Motor neuron (in vitro differentiated cells): ENCODE results near the gene PLAAT4. TPM values are rescaled to one million over a fixed set of nuclear protein-coding genes. Genes with fewer than 3 reads are reported as not detected.

Source experiments
- ATAC-seq, 8 experiments: fragments of 200-7000 bp; cut with Tn5 transposase; replicated peaks in 6 of 8; 2 replicates each; pipeline ENCODE4 v1.8.0; 2021; ENCODE audit warnings: mild to moderate bottlenecking in 8 of 8, moderate library complexity in 8 of 8
- H3K27ac ChIP-seq, 2 donors: fragments of 250-450 bp; sonication (Bioruptor Pico); 2 replicates each; pipeline ENCODE4 v1.9.0; 2021; ENCODE audit warnings: antibody characterized with exemption in 2 of 2, mild to moderate bottlenecking in 2 of 2, moderate library complexity in 1 of 2
- H3K4me1 ChIP-seq, 2 donors: fragments of 250-450 bp; sonication (Bioruptor Pico); replicated peaks in 1 of 2; 2 replicates each; pipeline ENCODE4 v1.6.1; 2021; ENCODE audit warnings: antibody characterized with exemption in 2 of 2, mild to moderate bottlenecking in 2 of 2, moderate library complexity in 1 of 2
- H3K4me3 ChIP-seq, 5 donors: fragments of 250-450 bp; sonication (Bioruptor Pico); 2 replicates each; pipeline ENCODE4 v1.9.0; 2021; ENCODE audit warnings: antibody characterized with exemption in 5 of 5, mild to moderate bottlenecking in 5 of 5, moderate library complexity in 4 of 5
- WGBS, 10 experiments: fragments of 450-650 bp; shearing (Covaris generic); methylation state at CpG; one replicate each; pipeline ENCODE4 v1.0.0; 2022; 5-methylcytosine and 5-hydroxymethylcytosine counted together
- in situ Hi-C, 9 experiments: fragments of 400-800 bp; cut with MboI; loops; one replicate each; pipeline ENCODE4 v1.15.0; 2021; ENCODE audit warnings: low sequenced_read_pairs in 9 of 9, low pct_unique_long_range_greater_than_20kb in 2 of 9; ENCODE audit not compliant: unreplicated experiment in 9 of 9
- total RNA-seq, 8 experiments: library from RNA; unstranded; fragments of 300-600 nt; gene quantifications; 2 replicates each; pipeline versions ENCODE4 v1.2.3 to v1.2.4, GENCODE V29; 2022

PLAAT4 gene
- total RNA-seq, 8 experiments from 2014 or later: 0.58 to 655 (median 64.3) TPM; not detected in 2

- no peak overlapping the region for H3K4me3 ChIP-seq
- peaks cover 0 to 4% of the 10 kb centered on the region in 2 donors for H3K4me1 ChIP-seq
- no peak overlapping the region for H3K27ac ChIP-seq
- in situ Hi-C loops: no loop called here
- ATAC-seq: no peak
- WGBS, 10 experiments: 48 to 100% (median 73%) methylated on average over 1 to 5 of the region's 6 CpGs; no CpG with 5 or more reads in 2 of the 10 experiments
Observed at GRCh38 chr11:63503492-63503891, 33.1 kb upstream of the PLAAT4 start.

GRCh38 chr11:63504054-63504453, 32.6 kb upstream of the PLAAT4 start:
- Histone ChIP-seq H3K4me1 (peaks cover 0 to 4% of the 10 kb centered on the region in 2 donors), H3K27ac (no peak overlapping the region), H3K4me3 (no peak overlapping the region)
- in situ Hi-C loops: no loop called here
- no peak for ATAC-seq
- WGBS, 10 experiments: 0 to 80% (median 51%) methylated on average over 1 of the region's 1 CpG; no CpG with 5 or more reads in 6 of the 10 experiments

GRCh38 chr11:63504933-63505586, 31.5 kb upstream of the PLAAT4 start:
- in situ Hi-C loops: no loop called here
- no peak overlapping the region for H3K27ac ChIP-seq
- no peak for ATAC-seq
- H3K4me3 ChIP-seq: no peak overlapping the region
- 0 to 100% (median 58%) methylated on average over 1 to 4 of the region's 4 CpGs; no CpG with 5 or more reads in 2 of the 10 experiments for WGBS, 10 experiments
- peaks cover 0 to 4% of the 10 kb centered on the region in 2 donors for H3K4me1 ChIP-seq

GRCh38 chr11:63505857-63506528, 30.6 kb upstream of the PLAAT4 start, which contains the start of gene LGALS12:
Gene LGALS12, plus strand, starts transcription at chr11:63506084. Its CDS starts 375 bp downstream, at chr11:63506459.
- in situ Hi-C loops: no loop called here
- Histone ChIP-seq H3K4me1 (peaks cover 8 to 14% of the 10 kb centered on the region in 2 donors), H3K27ac (no peak within 1 kb of the TSS), H3K4me3 (no peak within 1 kb of the TSS)
- WGBS, 10 experiments: 65 to 100% (median 79%) methylated on average over 2 to 8 of the region's 15 CpGs; no CpG with 5 or more reads in 3 of the 10 experiments
- no peak for ATAC-seq

GRCh38 chr11:63506876-63507275, 29.7 kb upstream of the PLAAT4 start:
- no peak overlapping the region for H3K27ac ChIP-seq
- in situ Hi-C loops: no loop called here

GRCh38 chr11:63507511-63507910, 29.1 kb upstream of the PLAAT4 start:
- in situ Hi-C loops: no loop called here
- no peak overlapping the region for H3K4me3 ChIP-seq
- no peak for ATAC-seq
- H3K27ac ChIP-seq: no peak overlapping the region
- WGBS, 10 experiments: 33 to 100% (median 71%) methylated on average over 1 to 2 of the region's 2 CpGs; no CpG with 5 or more reads in 4 of the 10 experiments
- H3K4me1 ChIP-seq: peaks cover 13 to 21% of the 10 kb centered on the region in 2 donors

More at GRCh38 chr11:63506876-63507275, 29.7 kb upstream of the PLAAT4 start:
- Histone ChIP-seq H3K4me3 (no peak overlapping the region), H3K4me1 (peaks cover 13 to 21% of the 10 kb centered on the region in 2 donors)
- ATAC-seq: peak in 3 of 8 experiments; percentile 12 to 26 (median 13)
- WGBS, 10 experiments: 80 to 100% (median 100%) methylated on average over 1 to 2 of the region's 2 CpGs; no CpG with 5 or more reads in 7 of the 10 experiments

- no peak overlapping the region for H3K27ac ChIP-seq
- in situ Hi-C loops: no loop called here
- peaks cover 13 to 21% of the 10 kb centered on the region in 2 donors for H3K4me1 ChIP-seq
- H3K4me3 ChIP-seq: no peak overlapping the region
- peak in 7 of 8 experiments; percentile 24 to 88 (median 45) for ATAC-seq
- 38 to 100% (median 85%) methylated on average over 1 to 3 of the region's 3 CpGs; no CpG with 5 or more reads in 2 of the 10 experiments for WGBS, 10 experiments
Observed at GRCh38 chr11:63508009-63508408, 28.6 kb upstream of the PLAAT4 start.

GRCh38 chr11:63508745-63509144, 27.9 kb upstream of the PLAAT4 start:
- in situ Hi-C loops: no loop called here
- WGBS, 10 experiments: 25 to 100% (median 82%) methylated on average over 1 to 6 of the region's 12 CpGs; no CpG with 5 or more reads in 4 of the 10 experiments

GRCh38 chr11:63510360-63511047, 26.1 kb upstream of the PLAAT4 start:
- H3K4me1 ChIP-seq: peaks cover 13 to 21% of the 10 kb centered on the region in 2 donors
- ATAC-seq: peak; percentile 54 to 96 (median 80)
- H3K4me3 ChIP-seq: no peak overlapping the region
- in situ Hi-C loops: no loop called here
- 0 to 100% (median 72%) methylated on average over 1 to 3 of the region's 7 CpGs; no CpG with 5 or more reads in 6 of the 10 experiments for WGBS, 10 experiments
- peak overlapping the region in 1 of 2 donors; percentile 37 for H3K27ac ChIP-seq

More at GRCh38 chr11:63508745-63509144, 27.9 kb upstream of the PLAAT4 start:
- Histone ChIP-seq H3K4me1 (peaks cover 13 to 21% of the 10 kb centered on the region in 2 donors), H3K4me3 (no peak overlapping the region), H3K27ac (no peak overlapping the region)
- ATAC-seq: no peak

- Histone ChIP-seq H3K4me1 (peaks cover 13 to 21% of the 10 kb centered on the region in 2 donors), H3K27ac (peak overlapping the region in 1 of 2 donors; percentile 37), H3K4me3 (no peak overlapping the region)
- WGBS, 10 experiments: 60 to 70% (median 70%) methylated on average over 1 to 4 of the region's 11 CpGs; no CpG with 5 or more reads in 7 of the 10 experiments
- in situ Hi-C loops: no loop called here
- ATAC-seq: peak in 5 of 8 experiments; percentile 3 to 74 (median 66)
Observed at GRCh38 chr11:63511048-63511748, 25.4 kb upstream of the PLAAT4 start.

- H3K27ac ChIP-seq: no peak overlapping the region
- WGBS, 10 experiments: 0 to 100% (median 95%) methylated on average over 1 to 7 of the region's 7 CpGs; no CpG with 5 or more reads in 3 of the 10 experiments
- no peak overlapping the region for H3K4me3 ChIP-seq
- ATAC-seq: no peak
- H3K4me1 ChIP-seq: peaks cover 13 to 17% of the 10 kb centered on the region in 2 donors
- in situ Hi-C loops: no loop called here
Observed at GRCh38 chr11:63512816-63513215, 23.8 kb upstream of the PLAAT4 start.

GRCh38 chr11:63516109-63516508, 20.5 kb upstream of the PLAAT4 start:
- peaks cover 3 to 6% of the 10 kb centered on the region in 2 donors for H3K4me1 ChIP-seq
- WGBS, 10 experiments: 40 to 100% (median 80%) methylated on average over 1 of the region's 6 CpGs; no CpG with 5 or more reads in 7 of the 10 experiments
- H3K27ac ChIP-seq: no peak overlapping the region
- no peak overlapping the region for H3K4me3 ChIP-seq
- ATAC-seq: no peak
- in situ Hi-C loops: no loop called here
